Fibroblast of upper back skin (primary cell): Measurements from ENCODE around the gene PPP4R4.
"Not testable (repeated sequence)": the region's sequence is repeated elsewhere in the genome, so short reads cannot be mapped to it uniquely, and the experiment has no call there.

ENCODE experiments used
- DNase-seq: peaks from one replicate; pipeline ENCODE4 v3.0.0-alpha.2; 2013

The PPP4R4 gene

DNA sequence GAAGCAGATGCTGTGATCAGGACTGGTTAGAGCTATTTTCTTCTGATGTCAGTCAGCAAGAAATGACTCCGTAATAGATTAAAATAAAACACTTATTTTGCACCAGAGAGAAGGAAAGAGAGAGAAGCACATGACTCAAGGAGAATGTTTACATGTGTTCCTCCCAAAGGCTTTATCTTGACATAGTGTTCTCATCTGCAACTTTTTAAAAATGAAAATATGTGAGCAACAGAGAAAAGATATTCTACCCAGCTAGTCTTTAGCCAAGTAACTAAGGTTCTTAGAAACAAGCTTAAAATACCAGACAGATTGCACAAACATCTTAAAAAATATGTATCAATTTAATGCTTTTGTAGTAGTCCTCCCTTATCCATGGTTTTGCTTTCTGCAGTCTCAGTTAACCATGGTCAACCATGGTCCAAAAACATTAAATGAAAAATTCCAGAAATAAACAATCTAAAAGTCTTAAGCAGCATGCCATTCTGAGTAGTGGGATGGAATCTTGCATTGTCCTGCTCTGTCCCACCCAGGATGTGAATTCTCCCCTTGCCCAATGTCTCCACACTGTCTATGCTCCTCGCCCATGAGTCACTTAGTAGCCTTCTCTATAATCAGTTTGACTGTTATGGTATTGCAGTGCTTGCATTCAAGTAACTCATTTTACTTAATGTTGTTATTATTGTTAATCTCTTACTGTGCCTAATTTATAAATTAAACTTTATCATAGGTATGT lies 109.0 kb downstream of the PPP4R4 start:
- peak; percentile 5 for DNase-seq

DNA sequence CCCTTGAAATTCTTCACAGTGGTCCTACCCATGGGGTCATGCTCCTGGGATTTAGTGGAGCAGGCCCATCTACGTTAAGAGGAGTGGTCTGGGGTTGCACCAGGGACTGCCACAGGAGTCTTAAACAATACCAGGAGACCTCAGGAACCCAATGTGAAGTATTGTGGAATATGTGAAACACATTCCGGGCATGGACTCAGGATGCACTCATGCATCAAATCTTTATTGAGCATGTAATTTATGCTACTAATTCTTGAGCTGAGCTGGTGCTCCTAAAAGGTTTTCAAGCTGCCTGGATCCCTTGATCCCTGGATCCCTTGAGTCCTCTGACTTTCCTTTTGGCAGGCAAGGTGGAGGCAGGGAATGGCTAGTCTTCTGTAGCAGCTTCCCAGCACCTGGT lies 110.1 kb downstream of the PPP4R4 start:
- peak; percentile 4 for DNase-seq

DNA sequence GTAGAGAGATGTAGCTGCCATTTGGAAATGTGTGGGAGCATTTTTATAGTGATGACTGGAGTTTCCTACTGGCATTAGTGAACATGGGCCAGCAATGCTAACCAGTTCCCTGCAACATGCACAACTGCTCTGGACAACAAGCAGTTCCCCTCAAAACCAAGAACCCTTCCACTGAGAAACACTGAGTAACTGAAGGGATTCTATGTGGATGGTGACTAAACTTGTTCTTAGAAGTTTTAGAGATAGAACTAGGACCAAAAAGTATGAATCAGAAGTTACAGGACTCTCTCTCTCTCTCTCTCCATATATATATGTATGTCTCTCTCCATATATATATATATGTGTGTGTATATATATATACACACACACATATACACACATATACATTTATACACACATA lies 111.0 kb downstream of the PPP4R4 start:
- DNase-seq: no peak

DNA sequence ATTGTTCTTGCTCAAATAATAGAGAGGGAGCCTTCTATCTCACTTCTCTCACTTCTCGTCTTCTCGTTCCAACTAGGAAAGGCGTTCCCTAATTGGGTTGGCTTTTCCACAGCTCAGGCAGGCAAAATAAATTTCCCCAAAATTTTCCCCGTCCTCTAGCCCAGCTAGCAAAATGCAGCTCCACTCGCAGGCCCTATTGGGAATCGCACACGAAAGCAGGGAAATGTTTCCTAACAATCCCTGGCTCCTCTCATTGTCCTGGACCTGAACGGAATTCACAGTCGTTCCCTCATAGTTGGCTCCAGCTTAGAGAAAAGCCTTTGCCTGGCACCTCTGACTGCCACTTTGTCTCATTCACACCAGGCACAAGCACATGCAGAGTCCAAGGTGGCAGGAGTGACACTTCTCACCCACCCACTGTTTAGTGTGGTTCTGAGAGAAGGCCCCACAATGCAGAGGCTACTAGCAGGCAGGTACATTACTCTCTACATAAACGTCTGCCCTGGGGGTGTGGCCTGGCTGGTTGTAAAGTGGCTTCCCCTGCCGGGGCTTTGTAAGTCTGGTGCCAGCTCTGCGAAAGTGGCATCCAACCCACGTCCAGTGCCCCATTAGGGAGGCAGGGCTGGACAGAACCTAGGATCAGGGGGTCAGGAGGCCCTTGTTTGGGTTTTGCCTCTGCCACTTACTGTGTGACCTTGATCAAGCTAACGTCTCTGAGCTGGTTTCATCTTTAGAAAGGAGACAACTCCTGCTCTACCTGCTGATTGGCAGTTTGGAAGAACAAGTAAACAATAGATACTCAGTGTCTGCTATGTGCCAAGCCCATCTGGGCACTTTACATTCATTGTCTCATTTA lies 114.7 kb downstream of the PPP4R4 start:
- no peak for DNase-seq

DNA sequence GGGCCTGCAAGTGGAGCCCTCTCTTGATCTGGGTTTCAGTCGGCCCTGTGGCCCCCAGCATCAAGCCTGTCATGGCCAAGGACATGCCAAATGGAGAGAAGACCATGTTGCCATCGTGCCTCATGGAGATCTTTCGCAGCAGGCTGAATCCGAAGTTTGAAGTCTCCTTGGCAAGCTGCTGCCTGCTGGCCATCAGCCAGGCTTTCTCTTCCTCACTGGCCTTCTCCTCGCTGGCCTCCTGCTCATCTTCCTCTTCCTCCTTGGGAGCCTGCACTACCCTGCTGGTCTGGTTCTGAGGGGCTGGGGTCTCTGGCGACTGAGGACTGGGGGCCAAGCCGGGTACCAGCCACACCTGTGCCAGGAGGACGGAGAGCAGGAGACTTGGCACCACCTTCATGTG lies 116.1 kb downstream of the PPP4R4 start:
- DNase-seq: no peak

DNA sequence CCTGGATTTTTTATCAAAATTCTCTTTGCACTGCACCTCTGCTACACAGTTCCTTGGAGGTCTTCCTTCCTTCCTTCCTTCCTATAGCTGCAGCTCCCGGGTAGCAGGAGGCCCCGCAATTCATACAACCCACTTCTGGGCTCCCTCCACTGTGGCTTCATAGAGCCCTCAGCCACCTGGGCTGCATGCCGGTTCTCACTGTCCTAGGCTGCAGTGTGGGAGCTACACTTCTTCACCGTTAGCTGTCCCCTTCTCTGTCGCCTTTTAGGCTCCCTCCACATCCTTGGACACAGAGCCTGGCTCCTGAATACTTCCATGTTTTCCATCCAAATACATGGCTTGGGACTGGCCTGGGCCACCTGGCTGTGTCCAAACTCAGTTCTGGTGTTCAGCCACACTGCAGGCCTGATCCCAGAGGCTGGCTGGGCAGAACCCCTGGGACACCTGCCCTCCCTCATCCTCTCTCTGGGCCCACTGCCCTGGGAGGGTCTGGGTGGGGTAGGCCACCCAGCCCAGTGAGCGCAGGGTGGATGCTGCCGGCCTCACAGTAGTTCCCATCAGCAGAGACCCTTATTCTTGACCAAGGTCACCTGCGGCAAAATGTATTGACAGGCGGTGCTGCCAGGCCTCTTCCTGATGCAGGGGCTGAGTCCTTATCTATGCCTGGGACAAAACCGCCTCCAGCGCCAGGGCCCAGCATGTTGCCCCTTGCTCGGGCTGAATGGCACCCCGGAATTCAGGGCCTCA lies 117.2 kb downstream of the PPP4R4 start:
- DNase-seq: no peak

DNA sequence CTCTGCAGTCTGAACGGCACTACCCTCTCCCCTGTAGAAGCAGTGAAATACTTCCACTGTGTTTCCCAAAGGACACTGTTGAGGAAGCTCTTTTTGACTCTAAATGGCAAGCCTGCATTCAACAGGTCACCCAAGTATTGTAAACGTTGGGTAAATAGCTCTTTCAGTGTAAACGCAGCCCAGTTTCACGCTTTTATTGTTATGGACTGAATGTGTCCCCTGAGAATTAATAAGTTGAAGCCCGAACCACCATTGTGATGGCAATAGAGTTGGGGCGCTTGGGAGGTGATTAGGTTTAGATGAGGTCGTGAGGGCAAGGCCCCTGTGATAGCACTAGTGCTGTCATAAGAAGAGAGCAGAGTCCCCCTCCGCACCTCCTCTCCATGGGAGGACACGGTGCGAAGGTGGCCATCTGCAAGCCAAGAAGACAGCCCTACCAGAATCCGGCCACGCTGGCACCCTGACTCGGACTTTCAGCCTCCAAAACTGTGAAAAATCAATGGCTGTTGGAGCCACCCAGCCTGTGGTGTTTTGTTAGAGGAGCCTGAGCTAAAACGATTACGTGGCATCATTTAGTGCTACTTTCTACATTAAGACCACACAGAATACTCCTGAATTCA lies 117.9 kb downstream of the PPP4R4 start:
- no peak for DNase-seq

DNA sequence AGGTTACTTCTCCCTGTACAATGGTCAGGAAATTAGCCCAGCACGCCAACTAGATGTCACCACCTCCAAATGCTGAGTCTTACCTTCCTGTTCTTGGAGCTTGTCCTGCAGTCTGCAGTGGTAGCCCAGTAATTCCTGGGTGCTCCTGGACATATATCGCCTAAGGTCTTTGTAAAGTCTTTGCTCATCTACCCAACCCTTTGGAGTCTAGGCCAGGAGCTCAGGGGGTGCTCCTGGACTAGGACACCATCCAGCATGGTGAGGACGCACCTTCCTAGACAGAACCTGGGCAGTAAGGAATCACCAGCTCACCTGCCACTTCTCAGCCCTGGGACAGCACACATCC lies 118.4 kb downstream of the PPP4R4 start:
- no peak for DNase-seq

DNA sequence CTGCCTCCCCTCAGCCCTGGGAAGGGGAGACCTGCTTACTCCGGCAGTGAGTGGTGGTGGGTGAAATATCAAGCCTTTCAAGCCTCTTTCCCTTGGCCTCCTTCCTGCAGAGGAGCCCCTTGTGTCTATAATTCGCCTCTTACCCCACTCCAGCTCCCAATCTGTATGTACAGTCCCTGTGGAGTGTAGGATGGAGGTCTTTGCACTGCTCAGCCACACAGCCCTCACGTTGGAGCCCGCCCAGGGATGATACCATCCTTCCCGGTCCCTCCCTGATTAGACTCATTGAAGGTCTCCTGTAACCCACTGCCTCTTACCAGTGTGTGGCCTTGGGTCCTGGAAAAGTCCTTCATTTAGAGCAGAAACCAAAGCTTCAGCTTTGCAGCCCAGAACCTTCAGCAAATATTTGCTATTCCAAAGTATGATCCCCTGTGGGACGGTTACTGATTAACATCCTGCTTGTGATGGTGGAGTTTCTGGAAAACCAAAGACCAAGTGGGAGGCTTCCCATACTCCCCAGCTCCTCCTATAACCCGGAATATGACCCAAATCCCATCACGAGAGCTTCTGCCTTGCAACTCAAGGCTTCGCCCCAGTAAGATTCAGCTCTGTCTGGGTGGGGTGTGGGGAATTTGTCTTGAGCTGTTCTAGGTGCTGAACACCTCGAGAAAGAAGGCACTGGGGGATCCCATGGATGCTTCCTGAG lies 118.9 kb downstream of the PPP4R4 start, which contains the start of gene SERPINA10:
Gene SERPINA10 (minus strand): TSS at position 397 of the 706 bp plus-strand sequence. CDS start 2,675 bp downstream, outside the sequence.
- DNase-seq: no peak

DNA sequence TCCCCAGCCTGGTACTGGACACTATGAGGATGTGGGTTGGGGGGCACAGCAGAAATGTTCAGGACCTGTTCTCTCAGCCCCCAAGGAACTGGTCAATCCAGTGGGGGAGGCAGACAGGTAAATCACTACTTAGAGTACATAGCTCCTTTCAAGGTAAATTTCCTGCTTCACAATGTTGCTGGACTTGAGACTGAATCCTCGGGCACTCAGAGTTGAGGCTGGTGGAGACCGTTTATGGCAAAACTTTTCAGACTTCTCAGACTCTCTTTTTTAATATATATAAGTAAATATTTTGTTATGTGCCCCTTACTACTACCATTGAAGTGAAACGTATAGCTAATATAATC lies 119.4 kb downstream of the PPP4R4 start:
- no peak for DNase-seq

DNA sequence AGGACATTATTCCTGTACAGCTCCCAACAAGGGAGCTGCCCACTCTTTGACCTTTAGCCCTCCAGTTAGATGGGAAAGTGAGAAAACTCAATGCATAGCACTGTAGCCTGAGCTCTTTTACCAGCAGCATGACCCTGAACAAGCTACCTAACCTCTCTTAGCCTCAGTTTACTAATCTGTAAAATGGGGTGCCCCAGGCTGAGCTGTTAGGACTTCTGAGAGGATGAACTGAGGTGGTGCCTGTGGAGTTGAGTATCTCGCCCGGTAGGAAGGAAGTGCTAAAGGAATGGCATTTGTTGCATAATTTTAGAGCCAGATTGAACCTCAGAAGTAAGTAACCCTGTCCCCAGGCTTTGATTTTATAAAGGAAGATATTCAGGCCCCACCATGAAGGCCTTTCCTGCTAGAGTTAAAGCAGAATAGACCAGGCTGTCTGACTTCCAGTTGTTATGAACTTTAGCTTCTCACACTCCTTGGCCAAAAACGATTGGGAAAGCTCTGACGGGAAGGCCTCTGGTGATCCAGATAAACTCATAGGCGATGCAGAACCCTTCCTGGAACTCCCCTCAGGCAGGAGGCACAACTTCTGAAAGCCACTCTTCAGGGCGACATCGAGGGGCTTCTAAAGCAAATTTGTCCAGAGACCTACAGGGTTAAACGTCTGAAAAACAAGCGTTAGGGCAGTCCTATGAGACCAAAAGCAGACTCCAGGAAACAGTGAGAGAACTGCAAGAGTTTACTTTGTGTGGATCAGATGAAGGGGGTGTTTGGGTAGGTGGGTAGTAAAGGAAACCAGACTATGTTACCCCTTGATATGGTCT lies 121.4 kb downstream of the PPP4R4 start:
- DNase-seq: no peak

DNA sequence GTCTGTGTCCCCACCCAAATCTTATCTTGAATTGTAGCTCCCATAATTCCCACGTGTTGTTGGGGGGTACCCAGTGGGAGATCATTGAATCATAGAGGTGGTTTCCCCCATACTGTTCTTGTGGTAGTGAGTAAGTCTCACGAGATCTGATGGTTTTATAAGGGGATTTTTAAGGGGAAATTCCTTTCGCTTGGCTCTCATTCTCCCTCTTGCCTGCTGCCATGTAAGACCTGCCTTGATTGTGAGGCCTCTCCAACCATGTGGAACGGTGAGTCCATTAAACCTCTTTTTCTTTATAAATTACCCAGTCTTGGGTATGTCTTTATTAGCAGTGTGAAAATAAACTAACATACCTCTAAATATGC lies 122.0 kb downstream of the PPP4R4 start:
- DNase-seq: not testable (repeated sequence)

DNA sequence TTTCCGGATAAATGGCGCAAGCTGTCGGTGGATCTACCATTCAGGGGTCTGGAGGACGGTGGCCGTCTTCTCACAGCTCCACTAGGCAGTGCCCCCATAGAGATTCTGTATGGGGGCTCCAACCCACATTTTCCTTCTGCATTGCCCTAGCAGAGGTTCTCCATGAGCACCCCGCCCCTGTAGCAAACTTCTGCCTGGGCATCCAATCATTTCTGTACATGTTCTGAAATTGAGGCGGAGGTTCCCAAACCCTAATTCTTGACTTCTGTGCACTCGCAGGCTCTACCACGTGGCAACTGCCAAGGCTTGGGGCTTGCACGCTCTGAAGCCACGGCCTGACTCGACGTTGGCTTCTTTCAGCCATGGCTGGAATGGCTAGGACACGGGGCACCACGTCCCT lies 124.0 kb downstream of the PPP4R4 start:
- no peak for DNase-seq

DNA sequence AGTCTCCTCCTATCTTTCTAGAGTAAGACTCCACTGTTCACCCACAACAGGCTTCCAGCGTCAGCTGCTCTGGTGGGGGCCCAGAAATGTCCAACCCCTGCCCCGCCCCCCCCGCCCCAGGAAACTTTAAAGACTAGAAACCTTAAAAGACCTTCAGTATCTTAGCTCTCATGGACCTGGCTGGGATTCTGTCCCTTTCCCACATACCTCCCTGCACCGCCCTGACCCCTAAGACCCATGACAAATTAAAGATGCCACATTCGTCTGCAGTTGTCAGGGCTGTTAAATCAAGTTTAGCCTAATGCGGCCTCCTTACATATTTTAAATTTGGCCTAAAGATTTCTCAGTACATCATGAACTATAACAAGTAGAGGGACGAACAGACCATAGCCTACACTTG lies 129.0 kb downstream of the PPP4R4 start:
- no peak for DNase-seq

DNA sequence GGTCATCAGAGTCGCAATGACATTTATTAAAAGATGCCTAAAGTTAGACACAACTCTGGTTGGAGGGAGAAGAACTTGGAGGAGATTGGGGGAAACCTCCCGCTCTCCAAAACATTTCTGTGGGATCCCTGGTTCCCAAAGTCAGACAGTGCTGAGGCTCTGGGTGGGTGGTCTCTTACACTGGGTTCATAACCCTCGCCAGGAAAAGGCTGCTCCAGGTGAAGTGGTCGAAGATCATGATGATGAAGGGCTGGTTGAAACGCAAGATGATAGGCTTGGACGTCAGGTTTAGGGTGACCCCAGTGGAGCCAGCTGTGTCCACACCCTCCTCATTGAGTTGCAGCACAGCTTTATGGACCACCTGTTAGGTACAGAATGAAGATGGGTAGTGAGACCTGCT lies 130.1 kb downstream of the PPP4R4 start:
- DNase-seq: no peak

DNA sequence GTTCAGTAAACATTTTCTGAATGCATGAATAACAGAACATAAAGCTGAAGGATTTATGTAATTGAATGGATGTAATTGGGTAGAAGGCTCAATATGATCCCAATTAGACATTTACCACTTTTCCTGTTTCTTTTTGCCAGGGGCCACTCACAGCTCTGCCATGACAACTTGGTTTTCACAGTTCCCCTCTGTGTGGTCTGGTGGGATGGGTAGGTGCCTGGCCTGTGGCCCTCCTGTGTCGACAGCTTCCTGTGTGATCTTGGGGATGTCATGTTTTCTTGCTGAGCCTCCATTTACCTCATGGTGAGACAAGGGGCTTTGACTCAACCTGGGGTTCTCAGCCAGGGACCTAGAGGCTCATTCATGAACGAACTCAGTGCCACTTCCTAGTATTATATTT lies 131.5 kb downstream of the PPP4R4 start:
- DNase-seq: no peak

DNA sequence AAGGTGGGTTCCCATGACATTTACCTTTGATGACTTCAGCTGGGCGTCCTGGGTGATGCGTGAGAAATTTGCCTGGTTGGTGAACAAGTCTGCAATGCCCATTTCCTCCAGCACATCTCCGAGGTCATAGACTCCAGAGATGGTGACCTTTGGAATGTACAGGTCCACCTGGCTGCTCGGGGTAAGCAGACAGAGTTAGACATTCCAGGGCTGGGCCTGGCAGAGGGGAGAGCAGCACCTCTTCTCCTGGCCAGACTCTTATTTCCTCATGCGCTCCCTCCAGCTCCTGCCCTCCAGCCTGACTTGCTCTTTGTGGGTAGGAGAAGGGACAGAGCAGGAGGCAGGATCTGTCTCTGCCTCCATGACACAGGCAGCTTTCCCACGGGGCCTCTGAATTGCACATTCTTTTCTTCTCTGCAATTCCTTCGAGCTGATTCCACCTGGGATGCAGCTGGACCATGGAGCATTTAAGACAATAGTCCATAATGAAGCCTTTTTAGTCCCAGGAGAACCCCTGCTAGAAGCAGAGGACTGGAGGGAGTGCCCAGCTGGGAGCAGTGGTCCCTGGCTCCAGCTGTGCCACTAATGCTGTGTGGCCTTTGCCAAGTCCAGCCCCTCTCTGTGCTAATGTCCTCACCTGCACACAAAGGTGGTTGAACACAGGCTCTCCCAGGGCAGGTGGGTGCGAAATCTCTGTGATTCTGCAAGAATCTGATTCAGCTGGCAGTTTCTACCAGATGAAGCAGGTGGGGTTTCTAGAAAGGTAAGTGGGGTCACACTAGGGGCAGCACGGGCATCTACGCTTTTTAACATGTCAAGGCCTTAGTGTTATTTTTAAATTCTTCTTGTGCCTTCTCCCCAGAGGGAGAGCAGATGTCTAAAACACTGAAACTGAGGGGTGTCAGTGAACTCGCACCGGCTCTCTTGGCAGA lies 132.2 kb downstream of the PPP4R4 start:
- DNase-seq: no peak

DNA sequence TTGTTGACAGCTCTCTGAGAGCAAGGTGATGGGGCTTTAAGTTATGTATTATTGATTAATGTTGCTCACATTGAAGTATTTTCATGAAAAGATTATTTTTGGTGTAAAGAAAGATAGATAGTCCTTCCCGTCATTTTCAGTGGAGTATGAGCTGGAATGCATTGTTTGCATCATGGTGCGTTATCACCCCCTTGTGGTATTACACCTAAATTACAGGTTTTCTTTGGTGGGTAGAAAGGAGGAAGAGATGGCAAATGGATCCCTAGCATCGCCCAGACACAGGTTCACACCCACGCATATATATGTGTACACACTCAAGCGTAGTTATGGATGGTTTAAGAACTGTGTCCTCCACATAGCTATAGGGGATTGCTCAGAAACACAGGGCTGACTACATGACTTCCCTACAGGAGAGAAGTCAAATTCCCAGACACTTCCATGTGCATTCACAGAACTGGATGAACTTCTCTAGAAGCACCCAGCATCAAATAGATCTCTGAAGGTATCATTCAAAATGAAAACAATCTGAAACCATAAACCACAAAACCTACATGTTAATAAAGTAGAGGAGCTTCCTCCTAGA lies 133.4 kb downstream of the PPP4R4 start:
- no peak for DNase-seq

DNA sequence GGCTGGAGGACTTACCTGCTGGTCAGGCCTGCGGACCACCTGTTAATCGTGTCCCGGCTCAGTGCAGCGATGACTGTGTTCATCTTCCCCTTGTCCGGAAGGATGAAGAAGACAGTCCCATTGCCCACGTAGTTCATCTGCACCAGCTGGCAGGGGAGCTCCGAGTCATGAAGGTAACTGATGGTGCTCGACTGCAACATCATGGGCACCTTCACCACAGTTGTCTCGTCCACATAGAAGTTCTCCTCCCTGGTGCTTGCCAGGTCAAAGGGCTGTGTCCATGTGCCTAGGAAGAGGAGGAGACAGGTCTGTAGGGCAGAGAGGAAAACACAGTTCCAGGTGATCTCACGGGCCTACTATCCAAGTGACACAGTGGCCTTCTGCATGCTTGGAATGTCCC lies 135.6 kb downstream of the PPP4R4 start:
- DNase-seq: no peak

DNA sequence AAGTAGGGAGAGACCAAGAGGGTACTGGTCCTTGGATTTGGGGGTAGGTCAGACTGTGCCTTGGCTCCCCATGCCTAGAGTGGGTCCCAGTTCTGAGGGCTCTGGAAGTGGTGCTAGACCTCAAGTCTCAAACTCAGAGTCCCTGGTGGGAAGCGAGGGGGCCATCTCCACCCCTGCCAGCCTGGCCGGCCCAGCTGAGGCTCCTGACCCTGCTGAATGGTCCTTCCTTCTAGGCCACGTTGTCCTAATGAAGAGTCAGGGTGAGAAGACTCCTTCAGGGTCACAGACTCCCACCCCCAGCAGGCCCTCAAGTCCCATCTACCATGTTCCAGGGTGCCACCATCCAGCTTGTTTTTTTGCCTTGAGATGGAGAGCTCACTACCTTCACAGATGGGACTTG lies 136.1 kb downstream of the PPP4R4 start:
- DNase-seq: no peak
